Measurements from ENCODE around the gene CCT6A. TPM values are rescaled to one million over a fixed set of nuclear protein-coding genes. Genes with fewer than 3 reads are reported as not detected.

The CCT6A gene
- total and polyA plus RNA-seq, 9 of the 15 experiments (the other 6 are each of a cell fraction or from before 2014, with no cell fraction given) = 244 to 708 (median 387) TPM

DNA sequence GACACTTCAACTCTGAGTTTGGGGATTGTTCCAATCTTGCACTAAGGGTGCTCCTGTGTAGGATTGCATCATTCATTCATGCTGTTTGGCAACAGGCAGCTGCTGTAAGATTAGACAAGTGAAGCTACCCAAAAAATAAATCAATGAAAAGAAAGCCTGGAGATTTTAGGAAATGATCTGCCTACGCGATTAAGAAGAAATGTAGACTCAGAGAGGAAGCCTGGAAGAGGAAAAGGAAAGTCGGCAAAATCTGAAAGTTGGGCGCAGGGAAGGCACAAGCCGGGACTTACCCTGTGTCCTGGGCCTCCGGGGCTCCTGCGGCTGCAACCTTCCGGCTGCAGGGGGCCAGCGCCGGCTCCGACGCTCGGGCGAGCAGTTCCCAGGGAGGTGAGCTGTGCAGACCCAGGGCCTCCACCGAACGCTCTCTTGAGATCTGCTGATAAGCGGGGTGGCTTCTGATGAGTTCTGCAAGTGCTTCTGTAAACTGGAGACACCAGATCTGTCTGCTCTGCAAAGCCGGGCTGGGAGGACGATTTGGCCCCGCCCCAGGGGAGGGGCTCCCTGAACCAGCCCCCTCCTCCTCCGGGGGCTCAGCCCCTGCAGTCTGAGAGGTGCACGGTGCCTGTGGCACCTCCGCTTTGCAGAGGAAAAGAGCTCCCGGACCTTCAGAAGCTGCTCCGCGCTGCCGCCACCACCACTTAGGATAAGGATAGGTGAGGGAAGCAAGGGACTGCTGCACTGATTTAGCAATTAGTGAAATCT is 17.7 kb upstream of the CCT6A start (continued):
- TF ChIP-seq, protein P1, sequence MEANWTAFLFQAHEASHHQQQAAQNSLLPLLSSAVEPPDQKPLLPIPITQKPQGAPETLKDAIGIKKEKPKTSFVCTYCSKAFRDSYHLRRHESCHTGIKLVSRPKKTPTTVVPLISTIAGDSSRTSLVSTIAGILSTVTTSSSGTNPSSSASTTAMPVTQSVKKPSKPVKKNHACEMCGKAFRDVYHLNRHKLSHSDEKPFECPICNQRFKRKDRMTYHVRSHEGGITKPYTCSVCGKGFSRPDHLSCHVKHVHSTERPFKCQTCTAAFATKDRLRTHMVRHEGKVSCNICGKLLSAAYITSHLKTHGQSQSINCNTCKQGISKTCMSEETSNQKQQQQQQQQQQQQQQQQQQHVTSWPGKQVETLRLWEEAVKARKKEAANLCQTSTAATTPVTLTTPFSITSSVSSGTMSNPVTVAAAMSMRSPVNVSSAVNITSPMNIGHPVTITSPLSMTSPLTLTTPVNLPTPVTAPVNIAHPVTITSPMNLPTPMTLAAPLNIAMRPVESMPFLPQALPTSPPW (CRISPR knock-in tag; IDR thresholded peaks at IDR 0.05) = peak; percentile 55
- TF ChIP-seq, protein P2, sequence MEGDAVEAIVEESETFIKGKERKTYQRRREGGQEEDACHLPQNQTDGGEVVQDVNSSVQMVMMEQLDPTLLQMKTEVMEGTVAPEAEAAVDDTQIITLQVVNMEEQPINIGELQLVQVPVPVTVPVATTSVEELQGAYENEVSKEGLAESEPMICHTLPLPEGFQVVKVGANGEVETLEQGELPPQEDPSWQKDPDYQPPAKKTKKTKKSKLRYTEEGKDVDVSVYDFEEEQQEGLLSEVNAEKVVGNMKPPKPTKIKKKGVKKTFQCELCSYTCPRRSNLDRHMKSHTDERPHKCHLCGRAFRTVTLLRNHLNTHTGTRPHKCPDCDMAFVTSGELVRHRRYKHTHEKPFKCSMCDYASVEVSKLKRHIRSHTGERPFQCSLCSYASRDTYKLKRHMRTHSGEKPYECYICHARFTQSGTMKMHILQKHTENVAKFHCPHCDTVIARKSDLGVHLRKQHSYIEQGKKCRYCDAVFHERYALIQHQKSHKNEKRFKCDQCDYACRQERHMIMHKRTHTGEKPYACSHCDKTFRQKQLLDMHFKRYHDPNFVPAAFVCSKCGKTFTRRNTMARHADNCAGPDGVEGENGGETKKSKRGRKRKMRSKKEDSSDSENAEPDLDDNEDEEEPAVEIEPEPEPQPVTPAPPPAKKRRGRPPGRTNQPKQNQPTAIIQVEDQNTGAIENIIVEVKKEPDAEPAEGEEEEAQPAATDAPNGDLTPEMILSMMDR (IDR thresholded peaks at IDR 0.05 in 2 of 3, conservative IDR thresholded peaks at IDR 0.05 in 1 of 3; ENCODE audit: insufficient read depth in 2 of 3, low read depth in 1 of 3, low read length in 3 of 3) = peak; percentile 37 to 59 (median 46); a peak in 5 of 6 replicates
- TF ChIP-seq, protein P3, sequence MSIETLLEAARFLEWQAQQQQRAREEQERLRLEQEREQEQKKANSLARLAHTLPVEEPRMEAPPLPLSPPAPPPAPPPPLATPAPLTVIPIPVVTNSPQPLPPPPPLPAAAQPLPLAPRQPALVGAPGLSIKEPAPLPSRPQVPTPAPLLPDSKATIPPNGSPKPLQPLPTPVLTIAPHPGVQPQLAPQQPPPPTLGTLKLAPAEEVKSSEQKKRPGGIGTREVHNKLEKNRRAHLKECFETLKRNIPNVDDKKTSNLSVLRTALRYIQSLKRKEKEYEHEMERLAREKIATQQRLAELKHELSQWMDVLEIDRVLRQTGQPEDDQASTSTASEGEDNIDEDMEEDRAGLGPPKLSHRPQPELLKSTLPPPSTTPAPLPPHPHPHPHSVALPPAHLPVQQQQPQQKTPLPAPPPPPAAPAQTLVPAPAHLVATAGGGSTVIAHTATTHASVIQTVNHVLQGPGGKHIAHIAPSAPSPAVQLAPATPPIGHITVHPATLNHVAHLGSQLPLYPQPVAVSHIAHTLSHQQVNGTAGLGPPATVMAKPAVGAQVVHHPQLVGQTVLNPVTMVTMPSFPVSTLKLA (conservative IDR thresholded peaks at IDR 0.05) = peak in 1 of 2 experiments; percentile 47; a peak in 1 of 4 replicates
- peak; percentile 85 to 90 for TF ChIP-seq KDM1A (IDR thresholded peaks at IDR 0.05)
- TF ChIP-seq MYBL2 (IDR thresholded peaks at IDR 0.05; ENCODE audit: low read depth) = no peak
- no peak for TF ChIP-seq MYBL2 (CRISPR knock-in tag; IDR thresholded peaks at IDR 0.05; ENCODE audit: borderline replicate concordance)
- TF ChIP-seq, protein P4, sequence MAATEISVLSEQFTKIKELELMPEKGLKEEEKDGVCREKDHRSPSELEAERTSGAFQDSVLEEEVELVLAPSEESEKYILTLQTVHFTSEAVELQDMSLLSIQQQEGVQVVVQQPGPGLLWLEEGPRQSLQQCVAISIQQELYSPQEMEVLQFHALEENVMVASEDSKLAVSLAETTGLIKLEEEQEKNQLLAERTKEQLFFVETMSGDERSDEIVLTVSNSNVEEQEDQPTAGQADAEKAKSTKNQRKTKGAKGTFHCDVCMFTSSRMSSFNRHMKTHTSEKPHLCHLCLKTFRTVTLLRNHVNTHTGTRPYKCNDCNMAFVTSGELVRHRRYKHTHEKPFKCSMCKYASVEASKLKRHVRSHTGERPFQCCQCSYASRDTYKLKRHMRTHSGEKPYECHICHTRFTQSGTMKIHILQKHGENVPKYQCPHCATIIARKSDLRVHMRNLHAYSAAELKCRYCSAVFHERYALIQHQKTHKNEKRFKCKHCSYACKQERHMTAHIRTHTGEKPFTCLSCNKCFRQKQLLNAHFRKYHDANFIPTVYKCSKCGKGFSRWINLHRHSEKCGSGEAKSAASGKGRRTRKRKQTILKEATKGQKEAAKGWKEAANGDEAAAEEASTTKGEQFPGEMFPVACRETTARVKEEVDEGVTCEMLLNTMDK (IDR thresholded peaks at IDR 0.05; ENCODE audit: borderline replicate concordance, insufficient read depth, low read depth, low read length, poor library complexity, severe bottlenecking) = peak; percentile 39
- TF ChIP-seq GATA2 (CRISPR knock-in tag; IDR thresholded peaks at IDR 0.05) = peak; percentile 78
- TF ChIP-seq HNRNPK (IDR thresholded peaks at IDR 0.05; ENCODE audit: low read depth, low read length, poor library complexity, severe bottlenecking) = no peak
- TF ChIP-seq, protein P5, sequence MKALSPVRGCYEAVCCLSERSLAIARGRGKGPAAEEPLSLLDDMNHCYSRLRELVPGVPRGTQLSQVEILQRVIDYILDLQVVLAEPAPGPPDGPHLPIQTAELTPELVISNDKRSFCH (CRISPR knock-in tag; IDR thresholded peaks at IDR 0.05) = no peak
- TF ChIP-seq, protein P5 (tag; IDR thresholded peaks at IDR 0.05) = no peak
- TF ChIP-seq CEBPB (tag; IDR thresholded peaks at IDR 0.05) = peak; percentile 99
- TF ChIP-seq BRD9 (IDR thresholded peaks at IDR 0.05; ENCODE audit: low read depth, partially characterized antibody) = peak; percentile 67
- TF ChIP-seq, protein P6, sequence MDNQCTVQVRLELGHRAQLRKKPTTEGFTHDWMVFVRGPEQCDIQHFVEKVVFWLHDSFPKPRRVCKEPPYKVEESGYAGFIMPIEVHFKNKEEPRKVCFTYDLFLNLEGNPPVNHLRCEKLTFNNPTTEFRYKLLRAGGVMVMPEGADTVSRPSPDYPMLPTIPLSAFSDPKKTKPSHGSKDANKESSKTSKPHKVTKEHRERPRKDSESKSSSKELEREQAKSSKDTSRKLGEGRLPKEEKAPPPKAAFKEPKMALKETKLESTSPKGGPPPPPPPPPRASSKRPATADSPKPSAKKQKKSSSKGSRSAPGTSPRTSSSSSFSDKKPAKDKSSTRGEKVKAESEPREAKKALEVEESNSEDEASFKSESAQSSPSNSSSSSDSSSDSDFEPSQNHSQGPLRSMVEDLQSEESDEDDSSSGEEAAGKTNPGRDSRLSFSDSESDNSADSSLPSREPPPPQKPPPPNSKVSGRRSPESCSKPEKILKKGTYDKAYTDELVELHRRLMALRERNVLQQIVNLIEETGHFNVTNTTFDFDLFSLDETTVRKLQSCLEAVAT (IDR thresholded peaks at IDR 0.05) = peak; percentile 16 to 49; a peak in 1 of 4 replicates
- TF ChIP-seq ZKSCAN1 (IDR thresholded peaks at IDR 0.05; ENCODE audit: low read depth, low read length) = no peak
- no peak for TF ChIP-seq EHMT2 (IDR thresholded peaks at IDR 0.05)
- no peak for TF ChIP-seq PTRF (tag; IDR thresholded peaks at IDR 0.05)
